H1 (cell line): Measurements from ENCODE around the gene NR4A1. TPM values are rescaled to one million over a fixed set of nuclear protein-coding genes. Genes with fewer than 3 reads are reported as not detected.

Experiments used
- RNF2 ChIP-seq: fragments of 200-900, 300-1000 bp; sonication (generic); IDR thresholded peaks from 2 replicates; pipeline ENCODE4 v1.7.1; 2016; ENCODE audit warnings: borderline replicate concordance, low read depth, mild to moderate bottlenecking, antibody characterized with exemption, low read length; ENCODE audit not compliant: poor library complexity, severe bottlenecking; ENCODE audit errors: missing control alignments
- SP4 ChIP-seq: IDR thresholded peaks from 2 replicates; pipeline ENCODE4 v1.6.1; 2012; ENCODE audit warnings: low read length, inconsistent platforms
- polyA plus RNA-seq, 7 experiments: library from polyadenylated mRNA; depleted of rRNA in 3 of 7; stranded (reverse) in 5 of 7; unstranded in 2 of 7; fragments of >200 nt in 5 of 7; fragments of 200-250 nt in 2 of 7; gene quantifications; 1 replicate in 5 of 7; 2 replicates in 1 of 7; 4 replicates in 1 of 7; pipeline versions ENCODE4 v1.2.1 to v1.2.3, GENCODE V29; 2011 to 2013; ENCODE audit warnings: missing spikeins in 2 of 7, mixed read lengths in 2 of 7
- total RNA-seq: library from RNA; stranded (reverse); fragmentation: NEBNext Ultra II Directional; extraction: Animal tissue kit (Norgen Biotek cat#: 25700); gene quantifications from 2 replicates; pipeline ENCODE4 v1.2.1, GENCODE V29; 2021
- TF ChIP-seq, protein P1 (sequence below): IDR thresholded peaks from 2 replicates; pipeline ENCODE4 v1.6.1; 2011; ENCODE audit warnings: low read length, improper control_type of control experiment

Gene NR4A1
- total and polyA plus RNA-seq, 2 of the 8 experiments (the other 6 are each of a cell fraction or from before 2014, with no cell fraction given), result 18.7 to 23.3 TPM

DNA sequence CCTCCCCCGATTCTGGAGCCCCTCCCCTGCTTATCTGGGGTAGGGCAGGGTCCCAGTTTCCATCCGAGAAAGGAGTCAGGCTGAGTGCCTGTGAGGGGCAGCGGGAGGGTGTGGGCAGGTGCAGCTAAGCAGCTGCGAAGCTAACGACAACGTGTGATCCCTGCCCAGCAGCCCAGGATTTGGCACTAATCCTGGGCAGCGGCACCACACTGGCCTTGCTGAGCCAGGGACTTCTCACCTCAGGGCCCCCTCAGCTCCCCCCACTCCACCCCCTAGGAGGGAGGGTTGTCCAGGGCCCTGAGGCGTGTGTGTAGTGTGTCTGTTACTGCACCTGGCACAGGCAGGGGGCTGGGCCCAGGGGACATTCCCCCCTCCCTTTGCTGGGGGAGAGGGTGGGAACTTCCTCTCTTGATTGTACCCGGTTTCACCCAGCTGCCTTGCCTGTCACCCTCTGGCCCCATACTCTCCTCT is 30.1 kb downstream of the NR4A1 start (continued):
- TF ChIP-seq SP4 (no peak), RNF2 (no peak)
- TF ChIP-seq, protein P1, sequence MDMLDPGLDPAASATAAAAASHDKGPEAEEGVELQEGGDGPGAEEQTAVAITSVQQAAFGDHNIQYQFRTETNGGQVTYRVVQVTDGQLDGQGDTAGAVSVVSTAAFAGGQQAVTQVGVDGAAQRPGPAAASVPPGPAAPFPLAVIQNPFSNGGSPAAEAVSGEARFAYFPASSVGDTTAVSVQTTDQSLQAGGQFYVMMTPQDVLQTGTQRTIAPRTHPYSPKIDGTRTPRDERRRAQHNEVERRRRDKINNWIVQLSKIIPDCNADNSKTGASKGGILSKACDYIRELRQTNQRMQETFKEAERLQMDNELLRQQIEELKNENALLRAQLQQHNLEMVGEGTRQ, result no peak
